Stimulated activated CD8-positive, alpha-beta memory T cell treated with anti-CD3 and anti-CD28 coated beads, Interleukin-2, amount 100 ng/mL, for 48 hours (primary cell): ENCODE measurements around the gene PRICKLE2.

Experiments used
- DNase-seq, 2 donors: peaks; one replicate each; pipeline ENCODE4 v3.0.0-alpha.2; 2020; ENCODE audit warnings: low read depth in 2 of 2

The PRICKLE2 gene

GRCh38 chr3:64131725-64132469, 93.4 kb downstream of the PRICKLE2 start:
- DNase-seq = no peak

DNA sequence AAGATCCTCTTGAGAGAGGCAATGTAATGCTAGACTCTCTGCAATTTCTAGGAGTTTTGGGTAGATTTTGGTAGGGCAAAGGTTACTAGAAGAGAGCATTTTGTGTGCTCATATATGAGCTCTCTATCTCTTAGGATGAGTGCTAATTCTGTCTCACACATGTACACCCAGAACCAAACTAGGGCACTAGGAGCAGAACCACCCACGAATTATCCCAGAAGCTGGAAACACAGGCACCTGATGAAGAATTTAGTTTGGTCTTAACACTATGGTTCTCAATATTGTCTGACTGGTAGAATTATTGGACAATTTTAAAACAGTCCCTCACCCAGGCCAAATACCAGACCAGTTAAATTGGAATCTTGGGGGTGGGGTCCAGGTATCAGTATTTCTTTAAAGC, 94.8 kb downstream of the PRICKLE2 start:
- DNase-seq = no peak

GRCh38 chr3:64129581-64129980, 95.7 kb downstream of the PRICKLE2 start:
- DNase-seq = no peak

GRCh38 chr3:64129106-64129505, 96.2 kb downstream of the PRICKLE2 start:
- no peak for DNase-seq

GRCh38 chr3:64125561-64125960, 99.7 kb downstream of the PRICKLE2 start:
- no peak for DNase-seq

GRCh38 chr3:64123931-64124330, 101.3 kb downstream of the PRICKLE2 start:
- DNase-seq = no peak

DNA sequence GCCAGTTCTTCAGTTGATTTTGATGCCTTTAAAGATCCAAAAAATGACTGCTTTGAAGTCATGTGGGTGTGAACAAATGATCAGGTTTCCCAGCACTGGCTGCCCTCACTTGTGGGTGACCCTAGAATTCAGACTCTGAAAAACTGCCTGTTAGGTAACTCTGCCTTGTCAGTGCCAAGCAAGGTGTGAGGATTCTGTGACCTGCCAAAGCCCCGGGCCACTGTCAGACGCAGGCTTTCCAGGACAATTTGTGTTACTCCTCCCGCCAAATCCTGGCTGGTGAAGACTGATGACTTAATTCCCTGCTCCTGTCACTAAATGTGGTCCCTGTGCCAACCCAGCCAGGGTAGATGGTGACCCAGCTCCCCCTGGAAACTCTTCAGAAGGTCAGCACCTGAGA, 102.8 kb downstream of the PRICKLE2 start:
- no peak for DNase-seq

DNA sequence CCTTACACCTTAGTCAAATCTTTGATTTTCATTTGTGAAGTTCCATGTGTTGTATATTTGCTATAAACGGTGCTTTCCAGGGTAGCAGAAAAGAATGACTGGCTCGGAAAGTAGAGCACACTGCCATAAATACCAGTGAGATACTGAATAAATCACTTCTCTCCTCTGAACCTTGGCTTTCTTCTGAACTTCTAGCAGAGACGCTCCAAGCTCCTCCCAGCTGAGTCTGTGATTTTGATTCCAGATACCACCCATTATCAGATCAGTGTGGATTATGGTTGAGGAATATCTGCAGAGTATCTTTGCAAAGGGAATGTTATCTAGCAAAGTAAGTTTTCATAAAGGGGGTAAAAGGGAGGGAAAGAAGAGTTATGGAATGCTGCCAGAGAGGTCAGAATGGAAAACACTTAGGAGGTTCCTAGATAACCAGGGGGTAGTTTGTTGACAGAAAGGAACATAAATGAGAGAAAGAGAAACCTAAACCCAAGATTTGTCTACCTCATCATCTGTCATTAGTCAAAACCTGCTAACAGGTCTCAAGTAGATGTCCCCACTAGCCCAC, 103.4 kb downstream of the PRICKLE2 start:
- DNase-seq = no peak

DNA sequence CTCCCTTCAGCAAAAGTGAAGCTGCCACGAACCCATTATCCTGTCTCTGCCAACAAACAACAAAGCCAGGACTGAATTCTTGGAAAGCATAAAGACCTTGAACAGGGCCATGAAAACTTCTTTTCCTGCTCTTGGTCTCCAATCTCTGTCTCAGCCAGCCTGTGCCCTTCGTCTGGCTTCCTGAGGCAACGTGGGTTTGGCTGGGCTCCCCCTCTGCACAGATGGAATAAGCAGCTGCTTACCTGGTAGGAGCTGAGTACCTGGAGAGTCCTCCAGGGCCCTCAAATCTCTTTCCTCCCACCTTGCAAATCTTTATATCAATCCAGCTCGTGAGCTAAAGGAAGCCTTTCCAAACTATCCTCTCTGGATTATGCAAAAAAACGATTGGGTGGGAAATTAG, 104.4 kb downstream of the PRICKLE2 start:
- no peak for DNase-seq

GRCh38 chr3:64117483-64117882, 107.8 kb downstream of the PRICKLE2 start:
- no peak for DNase-seq

DNA sequence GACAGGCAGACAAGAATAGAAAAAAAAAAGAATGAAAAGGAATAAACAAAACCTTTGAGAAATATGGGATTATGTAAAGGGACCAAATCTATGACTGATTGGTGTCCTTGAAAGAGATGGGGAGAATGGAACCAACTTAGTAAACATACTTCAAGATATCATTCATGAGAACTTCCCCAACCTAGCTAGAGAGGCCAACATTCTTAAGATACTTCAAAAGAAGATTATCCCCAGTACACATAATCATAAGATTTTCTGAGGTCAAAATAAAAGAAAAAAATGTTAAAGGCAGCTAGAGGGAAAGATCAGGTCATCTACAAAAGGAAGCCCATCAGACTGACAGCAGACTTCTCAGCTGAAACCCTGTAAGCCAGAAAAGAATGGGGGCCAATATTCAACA, 110.6 kb downstream of the PRICKLE2 start:
- DNase-seq = no peak

GRCh38 chr3:64111872-64112271, 113.4 kb downstream of the PRICKLE2 start:
- no peak for DNase-seq

- no peak for DNase-seq
Observed at GRCh38 chr3:64111083-64111482, 114.2 kb downstream of the PRICKLE2 start.

DNA sequence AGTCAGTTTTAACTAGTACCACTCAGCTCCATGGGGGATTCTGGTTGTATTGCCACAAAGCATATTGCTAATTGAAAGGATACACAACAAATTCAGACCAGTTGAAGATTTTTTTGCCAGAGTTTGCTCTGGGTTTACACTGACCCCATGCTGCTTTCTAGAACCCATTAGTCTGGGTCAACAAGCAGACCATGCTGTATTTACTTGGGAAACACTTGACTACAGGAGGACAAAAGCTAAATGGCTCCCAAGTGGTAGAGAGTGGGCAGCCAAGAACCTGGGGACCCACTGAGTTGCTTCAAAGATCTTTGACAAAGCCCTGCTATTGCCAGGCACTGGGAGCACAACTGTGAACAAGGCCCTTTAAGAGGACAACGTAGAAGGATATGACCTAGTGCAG, 115.2 kb downstream of the PRICKLE2 start:
- no peak for DNase-seq

DNA sequence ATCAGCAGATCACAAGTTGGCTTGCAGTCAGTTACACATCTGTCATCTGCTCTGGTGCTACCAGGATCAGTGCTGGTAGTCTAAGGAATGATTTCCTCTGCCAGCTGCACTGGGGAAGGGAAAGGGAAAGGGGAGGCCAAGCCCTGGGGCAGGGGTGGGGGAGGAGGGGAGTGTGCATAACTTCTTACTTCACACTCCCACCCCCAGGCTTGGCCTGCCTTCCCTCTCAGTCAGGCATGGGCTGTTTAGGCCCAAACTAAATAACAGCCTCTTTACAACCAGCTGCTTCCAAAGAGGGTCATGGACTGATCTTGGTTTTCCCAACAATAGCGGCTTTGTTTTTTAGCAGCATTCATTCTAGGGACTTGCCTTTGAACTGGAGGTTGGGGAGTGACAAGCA, 115.8 kb downstream of the PRICKLE2 start:
- no peak for DNase-seq

- no peak for DNase-seq
Observed at GRCh38 chr3:64108784-64109317, 116.4 kb downstream of the PRICKLE2 start.

- no peak for DNase-seq
Observed at GRCh38 chr3:64108231-64108630, 117.0 kb downstream of the PRICKLE2 start.

DNA sequence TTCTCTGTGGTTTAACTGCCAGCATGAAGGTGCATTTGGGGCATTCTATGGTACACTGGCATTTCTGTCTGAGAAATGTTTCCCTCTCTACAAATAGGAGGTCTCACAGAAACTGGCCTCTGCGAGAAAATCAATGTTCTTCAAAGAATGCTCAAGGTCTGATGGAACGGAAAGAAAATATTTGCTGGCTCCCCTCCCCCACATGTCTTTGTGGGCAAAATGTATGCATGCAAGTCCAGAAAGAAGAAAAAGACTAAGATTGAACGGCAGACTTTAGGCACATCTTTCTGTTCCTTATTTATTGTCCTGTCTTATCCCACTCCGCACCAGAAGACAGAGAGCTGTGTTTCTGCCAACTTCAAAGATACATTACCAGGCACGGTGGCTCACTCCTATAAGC, 118.1 kb downstream of the PRICKLE2 start:
- no peak for DNase-seq

- no peak for DNase-seq
Observed at GRCh38 chr3:64105816-64106215, 119.5 kb downstream of the PRICKLE2 start.

- no peak for DNase-seq
Observed at GRCh38 chr3:64104691-64105111, 120.6 kb downstream of the PRICKLE2 start.

GRCh38 chr3:64104006-64104405, 121.3 kb downstream of the PRICKLE2 start:
- no peak for DNase-seq

DNA sequence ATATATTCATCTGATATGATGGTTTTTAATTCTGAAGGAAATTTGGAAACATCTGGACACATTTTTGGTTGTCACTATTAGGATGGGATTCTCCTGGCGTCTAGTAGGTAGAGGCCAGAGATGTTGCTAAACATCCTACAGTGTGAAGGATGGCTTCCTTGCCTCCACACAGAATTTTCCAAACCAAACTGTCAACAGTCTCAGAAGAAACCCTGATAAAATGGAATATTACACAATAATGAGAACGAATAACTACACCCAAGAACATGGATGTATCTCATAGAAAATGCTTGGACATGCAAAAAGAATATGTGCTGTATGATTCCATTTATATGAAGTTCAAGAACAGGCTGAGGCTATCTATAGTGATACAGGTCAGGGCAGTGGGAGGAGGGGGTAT, 122.1 kb downstream of the PRICKLE2 start:
- DNase-seq = no peak

- DNase-seq = no peak
Observed at GRCh38 chr3:64102147-64102546, 123.1 kb downstream of the PRICKLE2 start.
